OCI-LY3 (cell line): ENCODE results near the gene TAMM41.
"Not testable (repeated sequence)": the region's sequence is repeated elsewhere in the genome, so short reads cannot be mapped to it uniquely, and the experiment has no call there.

ENCODE experiments used
- EZH2phosphoT487 ChIP-seq: fragments of 200-600 bp; shearing (Covaris generic); IDR thresholded peaks from 2 replicates; pipeline ENCODE4 v1.6.1; 2018; ENCODE audit warnings: antibody characterized with exemption, mixed run types, low read depth
- TF ChIP-seq, protein P1 (sequence below): fragments of 200-600, 300-600 bp; sonication (generic); IDR thresholded peaks from 2 replicates; pipeline ENCODE4 v1.5.1; 2014; ENCODE audit warnings: antibody characterized with exemption, low read length, low read depth

DNA sequence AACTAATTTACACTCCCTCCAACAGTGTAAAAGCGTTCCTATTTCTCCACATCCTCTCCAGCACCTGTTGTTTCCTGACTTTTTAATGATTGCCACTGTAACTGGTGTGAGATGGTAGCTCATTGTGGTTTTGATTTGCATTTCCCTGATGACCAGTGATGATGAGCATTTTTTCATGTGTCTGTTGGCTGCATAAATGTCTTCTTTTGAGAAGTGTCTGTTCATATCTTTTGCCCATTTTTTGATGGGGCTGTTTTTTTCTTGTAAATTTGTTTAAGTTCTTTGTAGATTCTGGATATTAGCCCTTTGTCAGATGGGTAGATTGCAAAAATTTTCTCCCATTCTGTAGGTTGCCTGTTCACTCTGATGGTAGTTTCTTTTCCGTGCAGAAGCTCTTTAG, 15.9 kb upstream of the TAMM41 start:
- TF ChIP-seq, protein P1, sequence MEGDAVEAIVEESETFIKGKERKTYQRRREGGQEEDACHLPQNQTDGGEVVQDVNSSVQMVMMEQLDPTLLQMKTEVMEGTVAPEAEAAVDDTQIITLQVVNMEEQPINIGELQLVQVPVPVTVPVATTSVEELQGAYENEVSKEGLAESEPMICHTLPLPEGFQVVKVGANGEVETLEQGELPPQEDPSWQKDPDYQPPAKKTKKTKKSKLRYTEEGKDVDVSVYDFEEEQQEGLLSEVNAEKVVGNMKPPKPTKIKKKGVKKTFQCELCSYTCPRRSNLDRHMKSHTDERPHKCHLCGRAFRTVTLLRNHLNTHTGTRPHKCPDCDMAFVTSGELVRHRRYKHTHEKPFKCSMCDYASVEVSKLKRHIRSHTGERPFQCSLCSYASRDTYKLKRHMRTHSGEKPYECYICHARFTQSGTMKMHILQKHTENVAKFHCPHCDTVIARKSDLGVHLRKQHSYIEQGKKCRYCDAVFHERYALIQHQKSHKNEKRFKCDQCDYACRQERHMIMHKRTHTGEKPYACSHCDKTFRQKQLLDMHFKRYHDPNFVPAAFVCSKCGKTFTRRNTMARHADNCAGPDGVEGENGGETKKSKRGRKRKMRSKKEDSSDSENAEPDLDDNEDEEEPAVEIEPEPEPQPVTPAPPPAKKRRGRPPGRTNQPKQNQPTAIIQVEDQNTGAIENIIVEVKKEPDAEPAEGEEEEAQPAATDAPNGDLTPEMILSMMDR: not testable (repeated sequence)
- not testable (repeated sequence) for TF ChIP-seq EZH2phosphoT487
